ENCODE results near the gene ZRANB1.

Gene ZRANB1

GRCh38 chr10:124999433-125000365 lies 57.8 kb downstream of the ZRANB1 start:
- Histone ChIP-seq H3K27ac (ENCODE audit: low read depth, low read length) (no peak overlapping the region), H3K36me3 (ENCODE audit: insufficient read depth, low read length) (no peaks in the 10 kb centered on the region), H3K79me2 (ENCODE audit: control insufficient read depth, insufficient read depth, low read length, unreplicated experiment) (no peaks in the 10 kb centered on the region), H3K4me3 (ENCODE audit: low read depth, low read length) (no peak overlapping the region), H3K4me1 (ENCODE audit: control insufficient read depth, insufficient read depth, low read length, unreplicated experiment) (no peaks in the 10 kb centered on the region), H3K27me3 (ENCODE audit: insufficient read depth, low read length) (no peaks in the 10 kb centered on the region), H2AFZ (ENCODE audit: low read length, unreplicated experiment) (no peak overlapping the region)

- Histone ChIP-seq H3K4me1 (ENCODE audit: control insufficient read depth, insufficient read depth, low read length, unreplicated experiment) (no peaks in the 10 kb centered on the region), H3K4me3 (ENCODE audit: low read depth, low read length) (no peak overlapping the region), H3K79me2 (ENCODE audit: control insufficient read depth, insufficient read depth, low read length, unreplicated experiment) (no peaks in the 10 kb centered on the region), H3K27ac (ENCODE audit: low read depth, low read length) (no peak overlapping the region), H3K36me3 (ENCODE audit: insufficient read depth, low read length) (no peaks in the 10 kb centered on the region), H2AFZ (ENCODE audit: low read length, unreplicated experiment) (no peak overlapping the region), H3K27me3 (ENCODE audit: insufficient read depth, low read length) (no peaks in the 10 kb centered on the region)
Measured at GRCh38 chr10:125000366-125001312, 58.7 kb downstream of the ZRANB1 start.

- no peaks in the 10 kb centered on the region for H3K27me3 ChIP-seq (ENCODE audit: insufficient read depth, low read length)
- H3K4me3 ChIP-seq (ENCODE audit: low read depth, low read length), result no peak overlapping the region
- H3K79me2 ChIP-seq (ENCODE audit: control insufficient read depth, insufficient read depth, low read length, unreplicated experiment), result no peaks in the 10 kb centered on the region
- H3K36me3 ChIP-seq (ENCODE audit: insufficient read depth, low read length), result no peaks in the 10 kb centered on the region
- no peak overlapping the region for H2AFZ ChIP-seq (ENCODE audit: low read length, unreplicated experiment)
- H3K27ac ChIP-seq (ENCODE audit: low read depth, low read length), result no peak overlapping the region
- H3K4me1 ChIP-seq (ENCODE audit: control insufficient read depth, insufficient read depth, low read length, unreplicated experiment), result no peaks in the 10 kb centered on the region
Measured at GRCh38 chr10:125001313-125002046, 59.6 kb downstream of the ZRANB1 start.

GRCh38 chr10:125002047-125002422 lies 60.1 kb downstream of the ZRANB1 start:
- no peaks in the 10 kb centered on the region for H3K4me1 ChIP-seq (ENCODE audit: control insufficient read depth, insufficient read depth, low read length, unreplicated experiment)
- no peak overlapping the region for H3K27ac ChIP-seq (ENCODE audit: low read depth, low read length)
- H3K27me3 ChIP-seq (ENCODE audit: insufficient read depth, low read length), result no peaks in the 10 kb centered on the region
- H2AFZ ChIP-seq (ENCODE audit: low read length, unreplicated experiment), result no peak overlapping the region
- peaks cover 1% of the 10 kb centered on the region for H3K79me2 ChIP-seq (ENCODE audit: control insufficient read depth, insufficient read depth, low read length, unreplicated experiment)
- no peaks in the 10 kb centered on the region for H3K36me3 ChIP-seq (ENCODE audit: insufficient read depth, low read length)
- H3K4me3 ChIP-seq (ENCODE audit: low read depth, low read length), result no peak overlapping the region

- Histone ChIP-seq H3K36me3 (ENCODE audit: insufficient read depth, low read length) (no peaks in the 10 kb centered on the region), H3K27me3 (ENCODE audit: insufficient read depth, low read length) (no peaks in the 10 kb centered on the region), H3K79me2 (ENCODE audit: control insufficient read depth, insufficient read depth, low read length, unreplicated experiment) (peaks cover 7% of the 10 kb centered on the region), H2AFZ (ENCODE audit: low read length, unreplicated experiment) (no peak overlapping the region), H3K4me1 (ENCODE audit: control insufficient read depth, insufficient read depth, low read length, unreplicated experiment) (no peaks in the 10 kb centered on the region), H3K27ac (ENCODE audit: low read depth, low read length) (no peak overlapping the region), H3K4me3 (ENCODE audit: low read depth, low read length) (no peak overlapping the region)
Measured at GRCh38 chr10:125002423-125003145, 60.7 kb downstream of the ZRANB1 start.

- Histone ChIP-seq H3K27me3 (ENCODE audit: insufficient read depth, low read length) (no peaks in the 10 kb centered on the region), H3K36me3 (ENCODE audit: insufficient read depth, low read length) (no peaks in the 10 kb centered on the region), H3K27ac (ENCODE audit: low read depth, low read length) (no peak overlapping the region), H3K4me3 (ENCODE audit: low read depth, low read length) (no peak overlapping the region), H3K4me1 (ENCODE audit: control insufficient read depth, insufficient read depth, low read length, unreplicated experiment) (no peaks in the 10 kb centered on the region), H2AFZ (ENCODE audit: low read length, unreplicated experiment) (no peak overlapping the region), H3K79me2 (ENCODE audit: control insufficient read depth, insufficient read depth, low read length, unreplicated experiment) (peaks cover 7% of the 10 kb centered on the region)
Measured at GRCh38 chr10:125003146-125003900, 61.4 kb downstream of the ZRANB1 start.

GRCh38 chr10:125003901-125004467 lies 62.1 kb downstream of the ZRANB1 start:
- H2AFZ ChIP-seq (ENCODE audit: low read length, unreplicated experiment), result no peak overlapping the region
- no peaks in the 10 kb centered on the region for H3K36me3 ChIP-seq (ENCODE audit: insufficient read depth, low read length)
- peaks cover 7% of the 10 kb centered on the region for H3K79me2 ChIP-seq (ENCODE audit: control insufficient read depth, insufficient read depth, low read length, unreplicated experiment)
- no peak overlapping the region for H3K4me3 ChIP-seq (ENCODE audit: low read depth, low read length)
- H3K4me1 ChIP-seq (ENCODE audit: control insufficient read depth, insufficient read depth, low read length, unreplicated experiment), result no peaks in the 10 kb centered on the region
- no peak overlapping the region for H3K27ac ChIP-seq (ENCODE audit: low read depth, low read length)
- no peaks in the 10 kb centered on the region for H3K27me3 ChIP-seq (ENCODE audit: insufficient read depth, low read length)

- Histone ChIP-seq H3K27ac (ENCODE audit: low read depth, low read length) (no peak overlapping the region), H3K4me1 (ENCODE audit: control insufficient read depth, insufficient read depth, low read length, unreplicated experiment) (no peaks in the 10 kb centered on the region), H3K4me3 (ENCODE audit: low read depth, low read length) (no peak overlapping the region)
Measured at GRCh38 chr10:125004571-125005311, 62.8 kb downstream of the ZRANB1 start.

More at GRCh38 chr10:125004571-125005311, 62.8 kb downstream of the ZRANB1 start:
- peaks cover 7% of the 10 kb centered on the region for H3K79me2 ChIP-seq (ENCODE audit: control insufficient read depth, insufficient read depth, low read length, unreplicated experiment)
- no peaks in the 10 kb centered on the region for H3K36me3 ChIP-seq (ENCODE audit: insufficient read depth, low read length)
- H3K27me3 ChIP-seq (ENCODE audit: insufficient read depth, low read length), result no peaks in the 10 kb centered on the region
- H2AFZ ChIP-seq (ENCODE audit: low read length, unreplicated experiment), result no peak overlapping the region

Measured in ACC112 (cell line).